Endodermal cell (in vitro differentiated cells): ENCODE measurements around the gene PRRX1. TPM values are rescaled to one million over a fixed set of nuclear protein-coding genes. Genes with fewer than 3 reads are reported as not detected.

Source experiments
- DNase-seq: peaks from one replicate; pipeline ENCODE4 v3.0.0-alpha.2; 2017
- H3K27ac ChIP-seq: 2 replicates; pipeline ENCODE4 v1.5.1; 2013; ENCODE audit warnings: mild to moderate bottlenecking, low read depth, low read length, moderate library complexity
- H3K27me3 ChIP-seq: 2 replicates; pipeline ENCODE4 v1.6.1; 2013; ENCODE audit warnings: mild to moderate bottlenecking, low read length, moderate library complexity; ENCODE audit not compliant: insufficient read depth, control insufficient read depth, poor library complexity, severe bottlenecking
- H3K36me3 ChIP-seq: 2 replicates; pipeline ENCODE4 v1.7.0; 2013; ENCODE audit warnings: mild to moderate bottlenecking, low read length, moderate library complexity; ENCODE audit not compliant: control insufficient read depth, insufficient read depth
- H3K4me1 ChIP-seq: one replicate; pipeline ENCODE4 v1.7.0; 2013; ENCODE audit warnings: low read length; ENCODE audit not compliant: control insufficient read depth, insufficient read depth
- H3K4me3 ChIP-seq: 2 replicates; pipeline ENCODE4 v1.5.1; 2013; ENCODE audit warnings: mild to moderate bottlenecking, low read length, moderate library complexity
- H3K9ac ChIP-seq: 2 replicates; pipeline ENCODE4 v1.6.1; 2013; ENCODE audit warnings: mild to moderate bottlenecking, low read length, moderate library complexity; ENCODE audit not compliant: poor library complexity, severe bottlenecking; ENCODE audit errors: extremely low read depth
- H3K9me3 ChIP-seq: 2 replicates; pipeline ENCODE4 v1.6.1; 2013; ENCODE audit warnings: mild to moderate bottlenecking, low read length, moderate library complexity; ENCODE audit not compliant: control insufficient read depth
- H3K27ac Mint-ChIP-seq: 2 replicates; pipeline ENCODE4 v1.8.0; 2020; ENCODE audit warnings: mixed read lengths
- H3K27me3 Mint-ChIP-seq: 2 replicates; pipeline ENCODE4 v1.8.0; 2021; ENCODE audit warnings: mild to moderate bottlenecking, mixed read lengths; ENCODE audit not compliant: insufficient read depth
- H3K36me3 Mint-ChIP-seq: 2 replicates; pipeline ENCODE4 v1.8.0; 2020; ENCODE audit warnings: low read depth, mixed read lengths
- H3K4me1 Mint-ChIP-seq: 2 replicates; pipeline ENCODE4 v1.8.0; 2020; ENCODE audit warnings: mixed read lengths
- H3K4me3 Mint-ChIP-seq: 2 replicates; pipeline ENCODE4 v1.8.0; 2020; ENCODE audit warnings: mild to moderate bottlenecking, moderate library complexity, mixed read lengths
- H3K9me3 Mint-ChIP-seq: 2 replicates; pipeline ENCODE4 v1.8.0; 2020; ENCODE audit warnings: mild to moderate bottlenecking, mixed read lengths
- CTCF ChIP-seq: fragments of 200-600 bp; sonication (generic); conservative IDR thresholded peaks from 2 replicates; pipeline ENCODE4 v1.5.0; 2021; ENCODE audit warnings: antibody characterized with exemption, mild to moderate bottlenecking
- WGBS, 2 experiments: methylation state at CpG; one replicate each; pipeline versions ENCODE4 v1.1.5 to v1.1.7; 2013; ENCODE audit warnings: missing lambda C conversion rate in 2 of 2, mixed read lengths in 1 of 2; ENCODE audit not compliant: insufficient coverage in 1 of 2, insufficient read length in 1 of 2; 5-methylcytosine and 5-hydroxymethylcytosine counted together
- total RNA-seq, 2 donors: library from RNA; stranded (reverse); fragmentation: NEBNext Ultra II Directional in 1 of 2; extraction: Animal tissue kit (Norgen Biotek cat#: 25700) in 1 of 2; gene quantifications; 2 replicates in 1 of 2; 3 replicates in 1 of 2; pipeline ENCODE4 v1.2.1, GENCODE V29; 2021

Gene PRRX1
- total RNA-seq, 2 donors from 2014 or later, result not detected

- no peak overlapping the region for H3K4me3 ChIP-seq
- 90 to 100% methylated on average over 1 of the region's 1 CpG for WGBS, 2 experiments
- H3K27ac Mint-ChIP-seq, result no peak overlapping the region
- no peaks in the 10 kb centered on the region for H3K36me3 ChIP-seq
- H3K9me3 ChIP-seq, result no peaks in the 10 kb centered on the region
- no peaks in the 10 kb centered on the region for H3K9me3 Mint-ChIP-seq
- no peak for DNase-seq
- H3K36me3 Mint-ChIP-seq, result no peaks in the 10 kb centered on the region
- peaks cover 16% of the 10 kb centered on the region for H3K27me3 Mint-ChIP-seq
- H3K9ac ChIP-seq, result no peak overlapping the region
- no peaks in the 10 kb centered on the region for H3K4me1 ChIP-seq
- no peak for TF ChIP-seq CTCF
- no peak overlapping the region for H3K4me3 Mint-ChIP-seq
- H3K4me1 Mint-ChIP-seq, result peaks cover 1% of the 10 kb centered on the region
- H3K27me3 ChIP-seq, result peaks cover 10% of the 10 kb centered on the region
- no peak overlapping the region for H3K27ac ChIP-seq
Observed at GRCh38 chr1:170725326-170725725, 61.4 kb downstream of the PRRX1 start.

GRCh38 chr1:170727963-170728362 is 64.0 kb downstream of the PRRX1 start:
- Histone ChIP-seq H3K4me3 (no peak overlapping the region), H3K27me3 (peaks cover 12% of the 10 kb centered on the region), H3K9me3 (no peaks in the 10 kb centered on the region), H3K4me1 (no peaks in the 10 kb centered on the region), H3K36me3 (no peaks in the 10 kb centered on the region), H3K27ac (no peak overlapping the region), H3K9ac (no peak overlapping the region)
- DNase-seq, result no peak
- H3K4me3 Mint-ChIP-seq, result no peak overlapping the region
- peaks cover 1% of the 10 kb centered on the region for H3K4me1 Mint-ChIP-seq
- H3K36me3 Mint-ChIP-seq, result no peaks in the 10 kb centered on the region
- H3K27me3 Mint-ChIP-seq, result peaks cover 17% of the 10 kb centered on the region
- WGBS, 2 experiments, result 88 to 100% methylated on average over 2 to 5 of the region's 5 CpGs
- H3K9me3 Mint-ChIP-seq, result no peaks in the 10 kb centered on the region
- no peak for TF ChIP-seq CTCF
- H3K27ac Mint-ChIP-seq, result no peak overlapping the region

GRCh38 chr1:170729225-170730002 is 65.5 kb downstream of the PRRX1 start:
- no peaks in the 10 kb centered on the region for H3K36me3 ChIP-seq
- no peaks in the 10 kb centered on the region for H3K9me3 ChIP-seq
- Mint-ChIP-seq H3K27ac (no peak overlapping the region), H3K4me3 (no peak overlapping the region), H3K9me3 (no peaks in the 10 kb centered on the region), H3K4me1 (peaks cover 1% of the 10 kb centered on the region), H3K36me3 (no peaks in the 10 kb centered on the region), H3K27me3 (peaks cover 21% of the 10 kb centered on the region)
- no peak for TF ChIP-seq CTCF
- H3K9ac ChIP-seq, result no peak overlapping the region
- 83 to 91% methylated on average over 4 to 6 of the region's 6 CpGs for WGBS, 2 experiments
- peaks cover 11% of the 10 kb centered on the region for H3K27me3 ChIP-seq
- no peaks in the 10 kb centered on the region for H3K4me1 ChIP-seq
- no peak for DNase-seq
- H3K27ac ChIP-seq, result no peak overlapping the region
- no peak overlapping the region for H3K4me3 ChIP-seq
